ENCODE data around the gene SALL3.

DNA sequence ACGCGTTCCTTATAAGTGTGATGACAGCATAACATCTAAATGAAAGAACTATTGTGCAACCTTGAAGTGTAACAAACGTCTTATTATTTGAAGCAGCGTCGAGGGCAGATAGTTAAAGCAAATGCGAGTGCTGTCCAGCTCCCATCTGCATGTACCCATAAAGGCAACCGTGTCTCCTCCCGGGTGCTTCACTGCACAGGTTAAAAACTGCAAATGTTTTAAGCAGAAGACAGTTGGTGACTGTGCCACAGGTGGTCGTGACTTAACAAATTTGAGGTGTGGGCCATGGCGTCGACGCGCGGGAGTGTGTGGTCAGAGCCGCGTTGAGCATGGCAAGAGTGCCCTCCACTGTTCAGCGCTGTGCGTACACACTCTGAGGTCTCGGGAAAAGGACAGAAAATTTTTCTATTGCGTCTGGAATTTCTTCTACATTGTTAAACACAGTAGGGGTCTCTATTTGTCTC lies 6.4 kb downstream of the SALL3 start:
- TF ChIP-seq, protein P1, sequence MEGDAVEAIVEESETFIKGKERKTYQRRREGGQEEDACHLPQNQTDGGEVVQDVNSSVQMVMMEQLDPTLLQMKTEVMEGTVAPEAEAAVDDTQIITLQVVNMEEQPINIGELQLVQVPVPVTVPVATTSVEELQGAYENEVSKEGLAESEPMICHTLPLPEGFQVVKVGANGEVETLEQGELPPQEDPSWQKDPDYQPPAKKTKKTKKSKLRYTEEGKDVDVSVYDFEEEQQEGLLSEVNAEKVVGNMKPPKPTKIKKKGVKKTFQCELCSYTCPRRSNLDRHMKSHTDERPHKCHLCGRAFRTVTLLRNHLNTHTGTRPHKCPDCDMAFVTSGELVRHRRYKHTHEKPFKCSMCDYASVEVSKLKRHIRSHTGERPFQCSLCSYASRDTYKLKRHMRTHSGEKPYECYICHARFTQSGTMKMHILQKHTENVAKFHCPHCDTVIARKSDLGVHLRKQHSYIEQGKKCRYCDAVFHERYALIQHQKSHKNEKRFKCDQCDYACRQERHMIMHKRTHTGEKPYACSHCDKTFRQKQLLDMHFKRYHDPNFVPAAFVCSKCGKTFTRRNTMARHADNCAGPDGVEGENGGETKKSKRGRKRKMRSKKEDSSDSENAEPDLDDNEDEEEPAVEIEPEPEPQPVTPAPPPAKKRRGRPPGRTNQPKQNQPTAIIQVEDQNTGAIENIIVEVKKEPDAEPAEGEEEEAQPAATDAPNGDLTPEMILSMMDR (IDR thresholded peaks at IDR 0.05): no peak
- TF ChIP-seq POLR2A (IDR thresholded peaks at IDR 0.05) (no peak), POLR2AphosphoS5 (IDR thresholded peaks at IDR 0.05) (no peak), EP300 (IDR thresholded peaks at IDR 0.05) (no peak)
